DOHH2 (cell line): ENCODE data around the gene NFKB2.

Experiments
- H3F3A ChIP-seq: fragments of 200-600 bp; sonication (generic), shearing (Covaris generic); 2 replicates; pipeline ENCODE4 v1.6.0; 2016; ENCODE audit warnings: antibody characterized with exemption, mild to moderate bottlenecking; ENCODE audit not compliant: control insufficient read depth, insufficient read depth
- H3K27ac ChIP-seq: fragments of 200-600 bp; sonication (generic); 2 replicates; pipeline ENCODE4 v1.5.1; 2014; ENCODE audit warnings: low read depth, mild to moderate bottlenecking, low read length, moderate library complexity
- H3K27me3 ChIP-seq: fragments of 200-600 bp; sonication (generic); 2 replicates; pipeline ENCODE4 v1.6.1; 2014; ENCODE audit warnings: mild to moderate bottlenecking, low read length, mixed read lengths; ENCODE audit not compliant: control insufficient read depth
- H3K36me3 ChIP-seq: fragments of 200-600 bp; sonication (generic); 2 replicates; pipeline ENCODE4 v1.6.1; 2014; ENCODE audit warnings: mild to moderate bottlenecking, low read length, moderate library complexity, mixed read lengths; ENCODE audit not compliant: control insufficient read depth
- H3K4me1 ChIP-seq: fragments of 200-600 bp; sonication (generic); 2 replicates; pipeline ENCODE4 v1.6.1; 2014; ENCODE audit warnings: mild to moderate bottlenecking, low read length, mixed read lengths; ENCODE audit not compliant: control insufficient read depth
- H3K4me2 ChIP-seq: fragments of 200-600 bp; sonication (generic); 2 replicates; pipeline ENCODE4 v1.6.0; 2014; ENCODE audit warnings: mild to moderate bottlenecking, low read length, moderate library complexity
- H3K4me3 ChIP-seq: fragments of 200-600 bp; sonication (generic); 2 replicates; pipeline ENCODE4 v1.5.1; 2014; ENCODE audit warnings: mild to moderate bottlenecking, low read length, mixed read lengths
- H3K79me2 ChIP-seq: fragments of 200-600 bp; sonication (generic); 2 replicates; pipeline ENCODE4 v1.6.1; 2014; ENCODE audit warnings: mild to moderate bottlenecking, low read length, mixed read lengths; ENCODE audit not compliant: control insufficient read depth
- H3K9me2 ChIP-seq: fragments of 200-600 bp; sonication (generic); replicated peaks from 2 replicates; pipeline ENCODE4 v1.6.1; 2014; ENCODE audit warnings: mild to moderate bottlenecking, low read length, mixed read lengths; ENCODE audit not compliant: control insufficient read depth
- H3K9me3 ChIP-seq: fragments of 200-600 bp; sonication (generic); 2 replicates; pipeline ENCODE4 v1.6.1; 2014; ENCODE audit warnings: antibody characterized with exemption, low read length, mixed read lengths; ENCODE audit not compliant: control insufficient read depth, insufficient read depth
- H4K20me1 ChIP-seq: fragments of 200-600 bp; sonication (generic); 2 replicates; pipeline ENCODE4 v1.6.0; 2014; ENCODE audit warnings: low read depth, mild to moderate bottlenecking, antibody characterized with exemption, low read length, moderate library complexity; ENCODE audit not compliant: control insufficient read depth, insufficient read depth
- CTCF ChIP-seq: fragments of 200-600 bp; sonication (generic); IDR thresholded peaks from one replicate; pipeline ENCODE4 v1.5.1; 2014; ENCODE audit warnings: antibody characterized with exemption, mild to moderate bottlenecking, low read depth, low read length; ENCODE audit not compliant: poor library complexity, severe bottlenecking
- EZH2phosphoT487 ChIP-seq: fragments of 200-600 bp; sonication (generic); IDR thresholded peaks from 2 replicates; pipeline ENCODE4 v1.6.1; 2017; ENCODE audit warnings: borderline replicate concordance, mild to moderate bottlenecking, antibody characterized with exemption, low read length, moderate library complexity, mixed read lengths

NFKB2 gene

GRCh38 chr10:102411341-102412255 lies 16.1 kb downstream of the NFKB2 start:
- Histone ChIP-seq H3K9me2 (no peaks in the 10 kb centered on the region), H3K27me3 (peaks cover 46% of the 10 kb centered on the region), H3K79me2 (no peaks in the 10 kb centered on the region), H3K36me3 (no peaks in the 10 kb centered on the region), H3K4me3 (no peak overlapping the region), H3K9me3 (no peaks in the 10 kb centered on the region), H3K4me1 (peaks cover 10% of the 10 kb centered on the region), H3F3A (no peaks in the 10 kb centered on the region), H3K4me2 (no peak overlapping the region), H4K20me1 (no peaks in the 10 kb centered on the region), H3K27ac (no peak overlapping the region)
- TF ChIP-seq EZH2phosphoT487 (no peak), CTCF (no peak)

- no peaks in the 10 kb centered on the region for H3K9me2 ChIP-seq
- H3K4me3 ChIP-seq = no peak overlapping the region
- no peaks in the 10 kb centered on the region for H3K79me2 ChIP-seq
- peaks cover 46% of the 10 kb centered on the region for H3K27me3 ChIP-seq
- H4K20me1 ChIP-seq = no peaks in the 10 kb centered on the region
- no peak for TF ChIP-seq EZH2phosphoT487
- TF ChIP-seq CTCF = no peak
- H3K4me2 ChIP-seq = no peak overlapping the region
- H3K27ac ChIP-seq = no peak overlapping the region
- H3K9me3 ChIP-seq = no peaks in the 10 kb centered on the region
- no peaks in the 10 kb centered on the region for H3K36me3 ChIP-seq
- H3F3A ChIP-seq = no peaks in the 10 kb centered on the region
- H3K4me1 ChIP-seq = peaks cover 10% of the 10 kb centered on the region
These were observed 16.8 kb downstream of the NFKB2 start for GRCh38 chr10:102412293-102412692.

GRCh38 chr10:102413053-102413705 lies 17.7 kb downstream of the NFKB2 start:
- H3K4me3 ChIP-seq = no peak overlapping the region
- no peaks in the 10 kb centered on the region for H3K79me2 ChIP-seq
- H3K4me1 ChIP-seq = peaks cover 14% of the 10 kb centered on the region
- H3K9me2 ChIP-seq = no peaks in the 10 kb centered on the region
- no peaks in the 10 kb centered on the region for H3K9me3 ChIP-seq
- TF ChIP-seq CTCF (no peak), EZH2phosphoT487 (no peak)
- H4K20me1 ChIP-seq = no peaks in the 10 kb centered on the region
- H3K36me3 ChIP-seq = no peaks in the 10 kb centered on the region
- peaks cover 41% of the 10 kb centered on the region for H3K27me3 ChIP-seq
- no peaks in the 10 kb centered on the region for H3F3A ChIP-seq
- H3K4me2 ChIP-seq = peak overlapping the region; percentile 22; the same call in 1 of the 2 replicates
- no peak overlapping the region for H3K27ac ChIP-seq
